Right lobe of liver (tissue), 6 donors: Measurements from ENCODE around the gene PSMD12. TPM values are rescaled to one million over a fixed set of nuclear protein-coding genes. Genes with fewer than 3 reads are reported as not detected.
"Not testable (repeated sequence)": the region's sequence is repeated elsewhere in the genome, so short reads cannot be mapped to it uniquely, and the experiment has no call there.

Experiments
- ATAC-seq, 4 donors: fragments of 200-7000 bp; cut with Tn5 transposase; one replicate each; pipeline ENCODE4 v1.9.1; 2020; ENCODE audit warnings: mild to moderate bottlenecking in 4 of 4, moderate library complexity in 4 of 4
- DNase-seq, 3 donors: peaks; one replicate each; pipeline ENCODE4 v3.0.0-alpha.2; 2020
- H3K27ac ChIP-seq, 3 donors: fragments of 200-600 bp; one replicate each; pipeline ENCODE4 v1.8.0; 2022
- H3K27me3 ChIP-seq, 2 donors: fragments of 200-600 bp; one replicate each; pipeline ENCODE4 v1.8.0; 2022
- H3K36me3 ChIP-seq, 4 donors: fragments of 200-600 bp; sonication (generic) in 1 of 4; one replicate each; pipeline versions ENCODE4 v1.5.1 to v1.8.0; 2017 to 2022; ENCODE audit warnings: control low read depth in 1 of 4
- H3K4me1 ChIP-seq, 4 donors: fragments of 200-600 bp; sonication (generic) in 1 of 4; one replicate each; pipeline versions ENCODE4 v1.5.1 to v1.8.0; 2017 to 2022; ENCODE audit warnings: control low read depth in 1 of 4
- H3K4me3 ChIP-seq, 3 donors: fragments of 200-600 bp; one replicate each; pipeline ENCODE4 v1.8.0; 2022
- H3K9me3 ChIP-seq, 4 donors: fragments of 200-600 bp; sonication (generic) in 1 of 4; one replicate each; pipeline versions ENCODE4 v1.5.1 to v1.8.0; 2017 to 2022; ENCODE audit warnings: control low read depth in 1 of 4
- POLR2A ChIP-seq: fragments of 450-650 bp; IDR thresholded peaks from one replicate; pipeline ENCODE4 v1.6.1; 2017; ENCODE audit warnings: antibody characterized with exemption, mild to moderate bottlenecking
- WGBS: methylation state at CpG from one replicate; pipeline ENCODE4 v1.1.6; 2018; ENCODE audit warnings: low coverage, low lambda C conversion rate; ENCODE audit not compliant: insufficient coverage; ENCODE audit errors: missing lambda C conversion rate; 5-methylcytosine and 5-hydroxymethylcytosine counted together
- intact Hi-C, 2 donors: fragments of 100-400 bp; cut with DNase I; formaldehyde crosslinking; loops; one replicate each; pipeline versions ENCODE4 v1.11.2 to v1.14.1; 2022
- total RNA-seq, 6 experiments: library from RNA; depleted of rRNA in 2 of 6; stranded (reverse); fragments of >200 nt in 2 of 6; fragmentation: NEBNext Ultra II Directional in 3 of 6; extraction: Animal tissue kit (Norgen Biotek cat#: 25700) in 3 of 6; gene quantifications; one replicate each; pipeline versions ENCODE4 v1.1.0 to v1.2.4, GENCODE V29; 2016 to 2023
- TF ChIP-seq, protein P1 (sequence below), 4 donors: fragments of 200-600 bp in 3 of 4; fragments of 450-650 bp in 1 of 4; IDR thresholded peaks; one replicate each; pipeline versions ENCODE4 v1.5.1 to v1.8.0; 2016 to 2022; ENCODE audit warnings: antibody characterized with exemption in 4 of 4, mild to moderate bottlenecking in 2 of 4
- donor health status: DM: no; HTN: yes; CAD: no.
- donor health status: DM: no; HTN: no; CAD: no.
- donor health status: DM: no; HTN: no; CAD: no.
- donor health status: DM: no; HTN: yes; CAD: no.
- donor health status: DM: no; HTN: yes; CAD: no.

The PSMD12 gene
- total RNA-seq, 6 experiments from 2014 or later: 27.3 to 40.1 (median 31.1) TPM

DNA sequence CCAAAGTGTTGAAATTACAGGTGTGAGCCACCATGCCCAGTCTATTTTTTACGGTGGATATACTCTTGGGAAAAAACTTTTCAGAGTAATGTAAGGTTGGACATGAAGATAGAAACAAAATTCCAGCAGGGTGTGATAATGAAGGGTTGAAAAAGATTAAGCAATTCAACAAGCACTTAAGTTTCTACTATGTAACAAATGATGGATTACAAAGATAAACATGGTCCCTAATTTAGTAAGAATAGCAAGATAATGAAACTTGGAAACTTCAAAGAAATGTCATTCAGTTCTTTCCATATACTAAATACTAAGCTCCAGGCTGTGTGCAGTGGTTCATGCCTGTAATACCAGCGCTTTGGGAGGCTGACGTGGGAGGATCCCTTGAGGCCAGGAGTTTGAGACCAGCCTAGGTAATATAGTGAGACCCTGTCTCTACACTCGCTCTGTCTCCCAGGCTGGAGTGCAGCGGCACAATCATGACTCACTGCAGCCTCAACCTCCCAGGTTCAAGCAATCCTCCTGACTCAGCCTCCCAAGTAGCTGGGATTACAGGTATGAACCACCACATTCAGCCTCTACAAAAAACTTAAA, 31.0 kb downstream of the PSMD12 start:
- Histone ChIP-seq H3K36me3 (peaks cover 0 to 3% (median 0%) of the 10 kb centered on the region in 4 donors), H3K27me3 (no peaks in the 10 kb centered on the region), H3K4me3 (no peak overlapping the region), H3K27ac (peak overlapping the region in 1 of 3 donors; percentile 62), H3K9me3 (no peaks in the 10 kb centered on the region), H3K4me1 (peaks cover 0 to 33% (median 2%) of the 10 kb centered on the region in 4 donors)
- TF ChIP-seq, protein P1, sequence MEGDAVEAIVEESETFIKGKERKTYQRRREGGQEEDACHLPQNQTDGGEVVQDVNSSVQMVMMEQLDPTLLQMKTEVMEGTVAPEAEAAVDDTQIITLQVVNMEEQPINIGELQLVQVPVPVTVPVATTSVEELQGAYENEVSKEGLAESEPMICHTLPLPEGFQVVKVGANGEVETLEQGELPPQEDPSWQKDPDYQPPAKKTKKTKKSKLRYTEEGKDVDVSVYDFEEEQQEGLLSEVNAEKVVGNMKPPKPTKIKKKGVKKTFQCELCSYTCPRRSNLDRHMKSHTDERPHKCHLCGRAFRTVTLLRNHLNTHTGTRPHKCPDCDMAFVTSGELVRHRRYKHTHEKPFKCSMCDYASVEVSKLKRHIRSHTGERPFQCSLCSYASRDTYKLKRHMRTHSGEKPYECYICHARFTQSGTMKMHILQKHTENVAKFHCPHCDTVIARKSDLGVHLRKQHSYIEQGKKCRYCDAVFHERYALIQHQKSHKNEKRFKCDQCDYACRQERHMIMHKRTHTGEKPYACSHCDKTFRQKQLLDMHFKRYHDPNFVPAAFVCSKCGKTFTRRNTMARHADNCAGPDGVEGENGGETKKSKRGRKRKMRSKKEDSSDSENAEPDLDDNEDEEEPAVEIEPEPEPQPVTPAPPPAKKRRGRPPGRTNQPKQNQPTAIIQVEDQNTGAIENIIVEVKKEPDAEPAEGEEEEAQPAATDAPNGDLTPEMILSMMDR (IDR thresholded peaks at IDR 0.05): no peak
- TF ChIP-seq POLR2A: no peak
- 76% methylated on average over 2 of the region's 5 CpGs for WGBS
- intact Hi-C loops: no loop called here
- ATAC-seq (no peak), DNase-seq (no peak)

DNA sequence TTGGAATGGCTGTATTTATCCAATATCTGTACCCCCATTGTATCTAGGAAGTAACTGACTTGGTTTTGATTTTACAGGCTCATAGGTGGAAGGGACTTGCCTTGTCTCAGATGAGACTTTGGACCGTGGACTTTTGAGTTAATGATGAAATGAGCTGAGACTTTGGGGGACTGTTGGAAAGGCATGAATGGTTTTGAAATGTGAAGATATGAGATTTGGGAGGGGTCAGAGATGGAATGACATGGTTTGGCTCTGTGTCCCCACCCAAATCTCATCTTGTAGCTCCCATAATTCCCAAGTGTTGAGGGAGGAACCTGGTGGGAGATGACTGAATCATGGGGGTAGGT, 34.2 kb downstream of the PSMD12 start:
- intact Hi-C loops, ATAC-seq, H3K4me3 ChIP-seq, H3K36me3 ChIP-seq, H3K27me3 ChIP-seq, H3K9me3 ChIP-seq, H3K27ac ChIP-seq, DNase-seq: not testable (repeated sequence)
- WGBS: 43% methylated on average over 1 of the region's 1 CpG
- H3K4me1 ChIP-seq: peaks cover 0 to 23% (median 2%) of the 10 kb centered on the region in 4 donors

DNA sequence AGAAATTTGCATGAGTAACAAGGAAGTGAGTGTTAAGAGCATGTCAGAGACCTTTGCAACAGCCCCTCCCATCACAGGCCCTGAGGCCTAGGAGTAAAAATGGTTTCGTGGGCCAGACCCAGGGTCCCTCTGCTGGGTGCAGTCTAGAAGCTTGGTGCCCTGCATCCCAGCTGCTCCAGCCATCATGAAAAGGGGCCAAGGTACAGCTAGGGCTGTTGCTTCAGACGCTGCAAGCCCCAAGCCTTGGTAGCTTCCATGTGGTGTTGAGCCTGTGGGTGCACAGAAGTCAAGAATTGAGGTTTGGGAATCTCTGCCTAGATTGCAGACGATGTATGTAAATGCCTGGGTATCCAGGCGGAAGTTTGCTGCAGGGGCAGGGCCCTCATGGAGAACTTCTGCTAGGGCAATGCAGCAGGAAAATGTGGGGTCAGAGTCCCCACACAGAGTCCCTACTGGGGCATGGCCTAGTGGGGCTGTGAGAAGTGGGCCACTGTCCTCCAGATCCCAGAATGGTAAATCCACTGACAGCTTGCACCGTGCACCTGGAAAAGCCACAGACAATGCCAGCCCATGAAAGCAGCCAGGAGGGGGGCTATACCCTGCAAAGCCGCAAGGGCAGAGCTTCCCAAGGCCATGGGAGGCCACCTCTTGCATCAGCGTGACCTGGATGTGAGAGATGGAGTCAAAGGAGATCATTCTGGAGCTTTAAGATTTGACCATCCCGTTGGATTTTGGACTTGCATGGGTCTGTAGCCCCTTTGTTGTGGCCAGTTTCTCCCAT, 34.8 kb downstream of the PSMD12 start:
- 93% methylated on average over 2 of the region's 8 CpGs for WGBS
- ATAC-seq, H3K9me3 ChIP-seq, H3K27ac ChIP-seq, H3K36me3 ChIP-seq, DNase-seq, H3K4me3 ChIP-seq, H3K27me3 ChIP-seq, intact Hi-C loops: not testable (repeated sequence)
- peaks cover 0 to 18% (median 0%) of the 10 kb centered on the region in 4 donors for H3K4me1 ChIP-seq

DNA sequence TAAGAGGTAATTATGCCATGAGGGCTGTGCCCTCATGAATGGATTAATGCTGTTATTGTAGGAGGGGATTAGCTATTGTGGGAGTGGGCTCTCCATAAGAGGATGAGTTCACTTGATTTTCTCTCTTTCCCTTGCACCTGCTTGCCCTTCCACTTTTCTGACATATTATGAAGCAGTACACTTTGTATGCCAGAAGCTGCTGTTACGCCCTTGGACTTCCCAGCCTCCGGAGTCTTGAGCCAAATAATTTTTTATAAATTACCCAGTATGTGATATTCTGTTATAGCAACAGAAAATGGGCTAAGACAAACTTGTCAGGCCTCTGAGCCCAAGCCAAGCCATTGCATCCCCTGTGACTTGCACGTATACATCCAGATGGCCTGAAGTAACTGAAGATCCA, 38.4 kb downstream of the PSMD12 start:
- Histone ChIP-seq H3K36me3 (no peaks in the 10 kb centered on the region), H3K9me3 (no peaks in the 10 kb centered on the region), H3K4me3 (no peak overlapping the region), H3K27ac (no peak overlapping the region), H3K27me3 (no peaks in the 10 kb centered on the region), H3K4me1 (peaks cover 0 to 10% (median 0%) of the 10 kb centered on the region in 4 donors)
- TF ChIP-seq, protein P1 (IDR thresholded peaks at IDR 0.05): no peak
- TF ChIP-seq POLR2A: no peak
- WGBS: 89% methylated on average over 3 of the region's 3 CpGs
- intact Hi-C loops: no loop called here
- DNase-seq: peak in 1 of 3 donors; percentile 3
- ATAC-seq: no peak

DNA sequence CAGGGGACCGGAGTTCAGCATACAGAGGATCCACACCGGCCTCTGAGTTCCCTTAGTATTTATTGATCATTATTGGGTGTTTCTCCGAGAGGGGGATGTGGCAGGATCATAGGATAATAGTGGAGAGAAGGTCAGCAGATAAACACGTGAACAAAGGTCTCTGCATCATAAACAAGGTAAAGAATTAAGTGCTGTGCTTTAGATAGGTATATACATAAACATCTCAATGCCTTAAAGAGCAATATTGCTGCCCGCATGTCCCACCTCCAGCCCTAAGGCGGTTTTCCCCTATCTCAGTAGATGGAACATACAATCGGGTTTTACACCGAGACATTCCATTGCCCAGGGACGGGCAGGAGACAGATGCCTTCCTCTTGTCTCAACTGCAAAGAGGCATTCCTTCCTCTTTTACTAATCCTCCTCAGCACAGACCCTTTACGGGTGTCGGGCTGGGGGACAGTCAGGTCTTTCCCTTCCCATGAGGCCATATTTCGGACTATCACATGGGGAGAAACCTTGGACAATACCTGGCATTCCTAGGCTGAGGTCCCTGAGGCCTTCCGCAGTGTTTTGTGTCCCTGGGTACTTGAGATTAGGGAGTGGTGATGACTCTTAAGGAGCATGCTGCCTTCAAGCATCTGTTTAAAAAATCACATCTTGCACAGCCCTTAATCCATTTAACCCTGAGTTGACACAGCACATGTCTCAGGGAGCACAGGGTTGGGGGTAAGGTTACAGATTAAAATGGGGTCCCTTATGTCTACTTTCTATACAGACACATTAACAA, 39.2 kb downstream of the PSMD12 start:
- H3K27ac ChIP-seq, H3K4me1 ChIP-seq, H3K27me3 ChIP-seq, H3K9me3 ChIP-seq, ATAC-seq, intact Hi-C loops, H3K36me3 ChIP-seq, H3K4me3 ChIP-seq: not testable (repeated sequence)
- WGBS: 76% methylated on average over 6 of the region's 13 CpGs
- peak in 1 of 3 donors; percentile 1 for DNase-seq
